HepG2 (cell line): ENCODE results near the gene TTPAL. TPM values are rescaled to one million over a fixed set of nuclear protein-coding genes. Genes with fewer than 3 reads are reported as not detected.

Source experiments
- ATAC-seq: fragments of 200-7000 bp; cut with Tn5 transposase; 3 replicates; pipeline ENCODE4 v1.9.1; 2020; ENCODE audit warnings: mild to moderate bottlenecking, moderate library complexity
- BruUV-seq: library from RNA; stranded (reverse); fragments of 400-500 nt; replicated peaks from 2 replicates; lab custom pipeline; 2021; lab: Mats Ljungman, UMichigan
- CTCF ChIA-PET: fragments of 300-600 bp; formaldehyde crosslinking; extraction: SDS; loops from one replicate; lab custom pipeline; 2021; ENCODE audit warnings: low total read pairs, inconsistent platforms, low intra/inter-chr PET ratio; lab: Yijun Ruan, JAX
- POLR2A ChIA-PET: fragments of 350-600 bp; sonication (Branson Sonifier 250); formaldehyde crosslinking; loops from one replicate; lab custom pipeline; 2020; ENCODE audit warnings: antibody characterized with exemption, inconsistent platforms; lab: Yijun Ruan, JAX
- DNase-seq: peaks from one replicate; pipeline ENCODE4 v3.0.0-alpha.2; 2015; ENCODE audit warnings: low spot score
- FAIRE-seq: peaks from 3 replicates; lab custom pipeline; 2011; peaks lifted over from hg19 to GRCh38; lab: Jason Lieb, UNC
- H2AFZ ChIP-seq: one replicate; pipeline ENCODE4 v1.6.1; 2011; ENCODE audit warnings: low read length, inconsistent platforms
- H3K27ac ChIP-seq: fragments of 300-600 bp; 3 replicates; pipeline ENCODE4 v1.8.0; 2011; ENCODE audit warnings: mixed run types, mild to moderate bottlenecking, mixed read lengths, low read length, inconsistent platforms; ENCODE audit not compliant: insufficient read depth; ENCODE audit errors: extremely low read length
- H3K27me3 ChIP-seq, 2 experiments: fragments of 200-600 bp in 1 of 2; 2 replicates in 1 of 2; 3 replicates in 1 of 2; pipeline versions ENCODE4 v1.6.0 to v1.8.0; 2011; ENCODE audit warnings: low read length in 2 of 2, mild to moderate bottlenecking in 2 of 2, moderate library complexity in 2 of 2, inconsistent platforms in 1 of 2; ENCODE audit not compliant: insufficient read depth in 2 of 2, control insufficient read depth in 1 of 2
- H3K36me3 ChIP-seq, 2 experiments: fragments of 200-600 bp in 1 of 2; replicated peaks in 1 of 2; 2 replicates in 1 of 2; 3 replicates in 1 of 2; pipeline versions ENCODE4 v1.5.1 to v1.8.0; 2011; ENCODE audit warnings: low read length in 2 of 2, inconsistent platforms in 1 of 2; ENCODE audit not compliant: insufficient read depth in 2 of 2, control insufficient read depth in 1 of 2
- H3K4me1 ChIP-seq: 2 replicates; pipeline ENCODE4 v1.5.1; 2012; ENCODE audit warnings: low read length, inconsistent platforms; ENCODE audit not compliant: insufficient read depth
- H3K4me2 ChIP-seq: 2 replicates; pipeline ENCODE4 v1.6.0; 2011; ENCODE audit warnings: low read depth, low read length, inconsistent platforms
- H3K4me3 ChIP-seq, 3 experiments: fragments of 200-600 bp in 1 of 3; sonication (generic), shearing (Covaris generic) in 1 of 3; replicated peaks in 1 of 3; 2 replicates each; pipeline ENCODE4 v1.5.1; 2011 to 2016; ENCODE audit warnings: low read length in 3 of 3, inconsistent platforms in 2 of 3, low read depth in 2 of 3, mild to moderate bottlenecking in 2 of 3, control low read depth in 1 of 3, mixed read lengths in 1 of 3; ENCODE audit not compliant: insufficient read depth in 1 of 3
- H3K79me2 ChIP-seq: one replicate; pipeline ENCODE4 v1.6.1; 2011; ENCODE audit warnings: low read length, inconsistent platforms; ENCODE audit not compliant: insufficient read depth
- H3K9ac ChIP-seq: 2 replicates; pipeline ENCODE4 v1.6.0; 2011; ENCODE audit warnings: mild to moderate bottlenecking, low read depth, low read length, inconsistent platforms; ENCODE audit not compliant: insufficient read depth
- H3K9me3 ChIP-seq: 2 replicates; pipeline ENCODE4 v1.5.1; 2012; ENCODE audit warnings: mild to moderate bottlenecking, low read length
- H4K20me1 ChIP-seq: 2 replicates; pipeline ENCODE4 v1.6.0; 2011; ENCODE audit warnings: inconsistent platforms, mild to moderate bottlenecking, low read length, moderate library complexity; ENCODE audit not compliant: insufficient read depth
- CENPT ChIP-seq: sonication (generic); formaldehyde crosslinking; IDR thresholded peaks from 2 replicates; pipeline ENCODE4 v1.8.0; 2022; ENCODE audit warnings: low read depth, mild to moderate bottlenecking, moderate library complexity, missing genetic modification reagents
- ETV5 ChIP-seq: IDR thresholded peaks from 2 replicates; pipeline ENCODE4 v1.6.1; 2018; ENCODE audit warnings: missing biosample characterization, missing genetic modification reagents, inconsistent platforms, borderline replicate concordance
- SOX5 ChIP-seq: IDR thresholded peaks from 2 replicates; pipeline ENCODE4 v1.6.1; 2016; ENCODE audit warnings: borderline replicate concordance
- TAF15 ChIP-seq: fragments of 200-400 bp; formaldehyde crosslinking; IDR thresholded peaks from one replicate; pipeline ENCODE4 v1.6.1; 2018; ENCODE audit warnings: mild to moderate bottlenecking, low read depth, low read length; ENCODE audit not compliant: poor library complexity, severe bottlenecking
- ZNF263 ChIP-seq: sonication (generic); formaldehyde crosslinking; IDR thresholded peaks from 2 replicates; pipeline ENCODE4 v1.4.0; 2020; ENCODE audit warnings: missing genetic modification reagents
- ZNF44 ChIP-seq: sonication (generic); formaldehyde crosslinking; IDR thresholded peaks from 2 replicates; pipeline ENCODE4 v1.5.1; 2020; ENCODE audit warnings: mild to moderate bottlenecking, missing genetic modification reagents
- ZNF614 ChIP-seq: IDR thresholded peaks from 2 replicates; pipeline ENCODE4 v1.6.1; 2018; ENCODE audit warnings: missing biosample characterization, missing genetic modification reagents, inconsistent platforms, borderline replicate concordance
- ZNF839 ChIP-seq: sonication (generic); formaldehyde crosslinking; IDR thresholded peaks from 2 replicates; pipeline ENCODE4 v1.4.0; 2020; ENCODE audit warnings: missing genetic modification reagents, mild to moderate bottlenecking, borderline replicate concordance
- WGBS: methylation state at CpG from one replicate; pipeline ENCODE4 v1.1.6; 2017; ENCODE audit warnings: low lambda C conversion rate; 5-methylcytosine and 5-hydroxymethylcytosine counted together
- in situ Hi-C: cut with HindIII; loops from 2 replicates; pipeline ENCODE4 v1.10.0; 2017; ENCODE audit warnings: low pct_unique_long_range_greater_than_20kb; ENCODE audit not compliant: extremely low pct_ligation_motif_present
- intact Hi-C: fragments of 100-400 bp; cut with micrococcal nuclease; formaldehyde crosslinking; loops from one replicate; pipeline ENCODE4 v1.10.0; 2022; ENCODE audit not compliant: unreplicated experiment
- polyA plus RNA-seq, 8 experiments: library from polyadenylated mRNA; depleted of rRNA in 3 of 8; stranded (reverse) in 7 of 8; unstranded in 1 of 8; fragments of >200 nt; fragmentation: Illumina TruSeq in 4 of 8; extraction: Trizol in 4 of 8; gene quantifications; 2 replicates each; pipeline versions ENCODE4 v1.2.1 to v1.2.3, GENCODE V29; 2011 to 2016; ENCODE audit warnings: low read depth in 4 of 8, missing spikeins in 1 of 8, mixed read lengths in 1 of 8; ENCODE audit not compliant: insufficient read depth in 1 of 8
- total RNA-seq, 5 experiments: library from RNA; depleted of rRNA; stranded (reverse); fragments of >200 nt; fragmentation: Illumina TruSeq; extraction: Trizol; gene quantifications; 2 replicates each; pipeline ENCODE4 v1.2.3, GENCODE V29; 2016; ENCODE audit warnings: low read depth in 1 of 5
- TF ChIP-seq, protein P1 (sequence below): sonication (generic); formaldehyde crosslinking; IDR thresholded peaks from 2 replicates; pipeline ENCODE4 v1.5.1; 2020; ENCODE audit warnings: mild to moderate bottlenecking, missing genetic modification reagents
- TF ChIP-seq, protein P2 (sequence below): sonication (generic); formaldehyde crosslinking; IDR thresholded peaks from 2 replicates; pipeline ENCODE4 v1.8.0; 2023; ENCODE audit warnings: mild to moderate bottlenecking, missing genetic modification reagents
- TF ChIP-seq, protein P3 (sequence below): IDR thresholded peaks from 2 replicates; pipeline ENCODE4 v1.6.1; 2016; ENCODE audit warnings: low read depth, missing genetic modification reagents, missing compliant biosample characterization

Gene TTPAL
- total and polyA plus RNA-seq, 2 of the 13 experiments (the other 11 are each of a cell fraction or from before 2014, with no cell fraction given) = 4.3 to 18.8 TPM

DNA sequence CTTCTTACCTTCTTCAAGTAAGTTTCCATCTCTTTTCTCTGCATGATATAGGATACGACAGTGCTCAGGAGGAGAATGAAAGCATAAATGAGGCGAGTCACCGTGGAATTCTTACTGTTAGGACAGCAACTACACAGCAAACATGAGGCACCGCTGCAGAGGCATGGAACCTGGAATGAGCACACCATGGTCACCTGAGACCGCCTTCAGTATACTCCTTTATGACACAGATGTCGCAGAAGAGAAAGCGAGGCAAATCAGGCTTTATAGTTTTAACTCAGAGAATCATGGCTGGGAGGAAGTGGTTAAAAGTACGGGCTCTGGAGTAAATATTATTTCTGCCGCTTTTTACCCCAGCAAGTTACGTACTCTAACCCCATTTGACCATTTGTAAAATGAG is 38.2 kb downstream of the TTPAL start (continued):
- TF ChIP-seq, protein P1, sequence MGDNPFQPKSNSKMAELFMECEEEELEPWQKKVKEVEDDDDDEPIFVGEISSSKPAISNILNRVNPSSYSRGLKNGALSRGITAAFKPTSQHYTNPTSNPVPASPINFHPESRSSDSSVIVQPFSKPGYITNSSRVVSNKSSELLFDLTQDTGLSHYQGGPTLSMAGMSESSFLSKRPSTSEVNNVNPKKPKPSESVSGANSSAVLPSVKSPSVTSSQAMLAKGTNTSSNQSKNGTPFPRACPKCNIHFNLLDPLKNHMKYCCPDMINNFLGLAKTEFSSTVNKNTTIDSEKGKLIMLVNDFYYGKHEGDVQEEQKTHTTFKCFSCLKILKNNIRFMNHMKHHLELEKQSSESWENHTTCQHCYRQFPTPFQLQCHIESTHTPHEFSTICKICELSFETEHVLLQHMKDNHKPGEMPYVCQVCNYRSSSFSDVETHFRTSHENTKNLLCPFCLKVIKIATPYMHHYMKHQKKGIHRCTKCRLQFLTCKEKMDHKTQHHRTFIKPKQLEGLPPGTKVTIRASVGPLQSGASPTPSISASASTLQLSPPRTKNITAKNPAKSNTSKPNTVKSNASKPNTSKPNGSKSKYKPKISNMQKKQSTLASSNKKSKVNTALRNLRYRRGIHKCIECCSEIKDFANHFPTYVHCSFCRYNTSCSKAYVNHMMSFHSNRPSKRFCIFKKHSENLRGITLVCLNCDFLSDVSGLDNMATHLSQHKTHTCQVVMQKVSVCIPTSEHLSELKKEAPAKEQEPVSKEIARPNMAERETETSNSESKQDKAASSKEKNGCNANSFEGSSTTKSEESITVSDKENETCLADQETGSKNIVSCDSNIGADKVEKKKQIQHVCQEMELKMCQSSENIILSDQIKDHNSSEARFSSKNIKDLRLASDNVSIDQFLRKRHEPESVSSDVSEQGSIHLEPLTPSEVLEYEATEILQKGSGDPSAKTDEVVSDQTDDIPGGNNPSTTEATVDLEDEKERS = no peak

DNA sequence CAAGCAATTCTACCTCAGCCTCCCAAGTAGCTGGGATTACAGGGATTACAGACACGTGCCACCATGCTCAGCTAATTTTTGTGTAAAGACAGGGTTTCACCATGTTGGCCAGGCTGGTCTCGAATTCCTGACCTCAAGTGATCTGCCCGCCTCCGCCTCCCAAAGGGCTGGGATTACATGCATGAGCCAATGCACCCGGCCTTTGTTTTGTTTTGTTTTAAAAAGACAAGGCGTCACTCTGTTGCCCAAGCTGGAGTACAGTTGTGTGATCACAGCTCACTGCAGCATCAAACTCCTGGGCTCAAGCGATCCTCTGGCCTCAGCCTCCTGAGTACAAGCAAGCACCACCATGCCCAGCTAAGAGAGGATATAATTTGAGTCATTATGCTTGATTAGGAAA is 40.8 kb downstream of the TTPAL start:
- DNase-seq (no peak), FAIRE-seq (no peak), ATAC-seq (no peak)
- Histone ChIP-seq H3K9ac (no peak overlapping the region), H4K20me1 (peaks cover 44% of the 10 kb centered on the region), H3K36me3 (peaks cover 6 to 26% of the 10 kb centered on the region in 2 experiments; a peak in 4 of 5 replicates), H3K27ac (no peak overlapping the region), H3K27me3 (no peaks in the 10 kb centered on the region; a peak in 1 of 5 replicates), H3K9me3 (no peaks in the 10 kb centered on the region), H3K4me2 (no peak overlapping the region), H2AFZ (no peak overlapping the region), H3K4me1 (peaks cover 35% of the 10 kb centered on the region), H3K4me3 (no peak overlapping the region), H3K79me2 (peaks cover 73% of the 10 kb centered on the region)
- 89% methylated on average over 7 of the region's 7 CpGs for WGBS
- BruUV-seq = no TSS peak
- POLR2A ChIA-PET = interaction anchor here (0.9 to 2.2 kb wide), 2 partner anchors 11 to 13 kb away, joined by 3 to 6 read pairs; no protein-coding TSS in a partner anchor
- CTCF ChIA-PET = no interaction called here
- intact Hi-C loops = no loop called here
- no peak for TF ChIP-seq ZNF44 (CRISPR knock-in tag)
- no peak for TF ChIP-seq SOX5 (CRISPR knock-in tag)
- TF ChIP-seq, protein P2, sequence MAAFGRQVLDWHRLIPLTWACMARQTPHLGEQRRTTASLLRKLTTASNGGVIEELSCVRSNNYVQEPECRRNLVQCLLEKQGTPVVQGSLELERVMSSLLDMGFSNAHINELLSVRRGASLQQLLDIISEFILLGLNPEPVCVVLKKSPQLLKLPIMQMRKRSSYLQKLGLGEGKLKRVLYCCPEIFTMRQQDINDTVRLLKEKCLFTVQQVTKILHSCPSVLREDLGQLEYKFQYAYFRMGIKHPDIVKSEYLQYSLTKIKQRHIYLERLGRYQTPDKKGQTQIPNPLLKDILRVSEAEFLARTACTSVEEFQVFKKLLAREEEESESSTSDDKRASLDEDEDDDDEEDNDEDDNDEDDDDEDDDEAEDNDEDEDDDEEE (CRISPR knock-in tag) = no peak
- no peak for TF ChIP-seq ZNF614 (CRISPR knock-in tag)
- TF ChIP-seq ETV5 (CRISPR knock-in tag) = no peak
- TF ChIP-seq ZNF839 (CRISPR knock-in tag) = no peak
- no peak for TF ChIP-seq TAF15
- TF ChIP-seq CENPT = no peak
- TF ChIP-seq, protein P3, sequence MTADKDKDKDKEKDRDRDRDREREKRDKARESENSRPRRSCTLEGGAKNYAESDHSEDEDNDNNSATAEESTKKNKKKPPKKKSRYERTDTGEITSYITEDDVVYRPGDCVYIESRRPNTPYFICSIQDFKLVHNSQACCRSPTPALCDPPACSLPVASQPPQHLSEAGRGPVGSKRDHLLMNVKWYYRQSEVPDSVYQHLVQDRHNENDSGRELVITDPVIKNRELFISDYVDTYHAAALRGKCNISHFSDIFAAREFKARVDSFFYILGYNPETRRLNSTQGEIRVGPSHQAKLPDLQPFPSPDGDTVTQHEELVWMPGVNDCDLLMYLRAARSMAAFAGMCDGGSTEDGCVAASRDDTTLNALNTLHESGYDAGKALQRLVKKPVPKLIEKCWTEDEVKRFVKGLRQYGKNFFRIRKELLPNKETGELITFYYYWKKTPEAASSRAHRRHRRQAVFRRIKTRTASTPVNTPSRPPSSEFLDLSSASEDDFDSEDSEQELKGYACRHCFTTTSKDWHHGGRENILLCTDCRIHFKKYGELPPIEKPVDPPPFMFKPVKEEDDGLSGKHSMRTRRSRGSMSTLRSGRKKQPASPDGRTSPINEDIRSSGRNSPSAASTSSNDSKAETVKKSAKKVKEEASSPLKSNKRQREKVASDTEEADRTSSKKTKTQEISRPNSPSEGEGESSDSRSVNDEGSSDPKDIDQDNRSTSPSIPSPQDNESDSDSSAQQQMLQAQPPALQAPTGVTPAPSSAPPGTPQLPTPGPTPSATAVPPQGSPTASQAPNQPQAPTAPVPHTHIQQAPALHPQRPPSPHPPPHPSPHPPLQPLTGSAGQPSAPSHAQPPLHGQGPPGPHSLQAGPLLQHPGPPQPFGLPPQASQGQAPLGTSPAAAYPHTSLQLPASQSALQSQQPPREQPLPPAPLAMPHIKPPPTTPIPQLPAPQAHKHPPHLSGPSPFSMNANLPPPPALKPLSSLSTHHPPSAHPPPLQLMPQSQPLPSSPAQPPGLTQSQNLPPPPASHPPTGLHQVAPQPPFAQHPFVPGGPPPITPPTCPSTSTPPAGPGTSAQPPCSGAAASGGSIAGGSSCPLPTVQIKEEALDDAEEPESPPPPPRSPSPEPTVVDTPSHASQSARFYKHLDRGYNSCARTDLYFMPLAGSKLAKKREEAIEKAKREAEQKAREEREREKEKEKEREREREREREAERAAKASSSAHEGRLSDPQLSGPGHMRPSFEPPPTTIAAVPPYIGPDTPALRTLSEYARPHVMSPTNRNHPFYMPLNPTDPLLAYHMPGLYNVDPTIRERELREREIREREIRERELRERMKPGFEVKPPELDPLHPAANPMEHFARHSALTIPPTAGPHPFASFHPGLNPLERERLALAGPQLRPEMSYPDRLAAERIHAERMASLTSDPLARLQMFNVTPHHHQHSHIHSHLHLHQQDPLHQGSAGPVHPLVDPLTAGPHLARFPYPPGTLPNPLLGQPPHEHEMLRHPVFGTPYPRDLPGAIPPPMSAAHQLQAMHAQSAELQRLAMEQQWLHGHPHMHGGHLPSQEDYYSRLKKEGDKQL (CRISPR knock-in tag) = no peak
- no peak for TF ChIP-seq ZNF263 (CRISPR knock-in tag)
- in situ Hi-C loops = no loop called here
